ENCODE measurements around the gene ATF4. TPM values are rescaled to one million over a fixed set of nuclear protein-coding genes. Genes with fewer than 3 reads are reported as not detected.
"Not testable (repeated sequence)": the region's sequence is repeated elsewhere in the genome, so short reads cannot be mapped to it uniquely, and the experiment has no call there.

Gene ATF4
- total RNA-seq, 1 donor from 2014 or later: 173 TPM

- H3K36me3 ChIP-seq: peaks cover 52 to 64% of the 10 kb centered on the region in 2 donors
- H3K9me3 ChIP-seq: no peaks in the 10 kb centered on the region
- TF ChIP-seq CTCF (IDR thresholded peaks at IDR 0.05): peak in 2 of 3 experiments; percentile 29 to 56
- intact Hi-C loops (cut with DNase I): loop anchor here (1.0 to 5.0 kb wide), 4 partner anchors 13 to 202 kb away; partner anchors contain the start of genes MIEF1, RPL3 and RPS19BP1
- DNase-seq (ENCODE audit: low spot score in 2 of 2): peak; percentile 95 to 99
- H3K4me1 ChIP-seq: peaks cover 27 to 32% of the 10 kb centered on the region in 2 donors
- H3K27me3 ChIP-seq: no peaks in the 10 kb centered on the region
- peak overlapping the region; percentile 92 to 100 for H3K4me3 ChIP-seq
- peak overlapping the region; percentile 100 for H3K27ac ChIP-seq
Observed at GRCh38 chr22:39519681-39520225, 609 bp upstream of the ATF4 start.

GRCh38 chr22:39521106-39521885 is 934 bp downstream of the ATF4 start:
- H3K36me3 ChIP-seq: peaks cover 48 to 58% of the 10 kb centered on the region in 2 donors
- intact Hi-C loops (cut with DNase I): loop anchor here (1.0 to 5.0 kb wide), 2 partner anchors 8 to 204 kb away; partner anchors contain the start of gene RPL3
- DNase-seq (ENCODE audit: low spot score in 2 of 2); H3K9me3 ChIP-seq; H3K27me3 ChIP-seq: not testable (repeated sequence)
- peaks cover 27 to 37% of the 10 kb centered on the region in 2 donors for H3K4me1 ChIP-seq
- H3K4me3 ChIP-seq: peak overlapping the region; percentile 92 to 100
- H3K27ac ChIP-seq: peak overlapping the region; percentile 100

- intact Hi-C loops (cut with DNase I): loop anchor here (5.0 kb wide), 1 partner anchor 205 kb away; the partner anchor contains the start of gene RPL3
- H3K27me3 ChIP-seq; H3K9me3 ChIP-seq; DNase-seq (ENCODE audit: low spot score in 2 of 2): not testable (repeated sequence)
- H3K36me3 ChIP-seq: peaks cover 48 to 56% of the 10 kb centered on the region in 2 donors
- peak overlapping the region; percentile 92 to 100 for H3K4me3 ChIP-seq
- peak overlapping the region; percentile 100 for H3K27ac ChIP-seq
- H3K4me1 ChIP-seq: peaks cover 27 to 40% of the 10 kb centered on the region in 2 donors
Observed at GRCh38 chr22:39522091-39522490, 1.7 kb downstream of the ATF4 start.

- Histone ChIP-seq H3K9me3 (no peaks in the 10 kb centered on the region), H3K27ac (peak overlapping the region; percentile 100), H3K4me1 (peaks cover 27 to 40% of the 10 kb centered on the region in 2 donors), H3K4me3 (peak overlapping the region; percentile 92 to 100), H3K27me3 (no peaks in the 10 kb centered on the region), H3K36me3 (peaks cover 46 to 51% of the 10 kb centered on the region in 2 donors)
- no peak for DNase-seq (ENCODE audit: low spot score in 2 of 2)
- TF ChIP-seq CTCF (IDR thresholded peaks at IDR 0.05): no peak
- intact Hi-C loops (cut with DNase I): loop anchor here (5.0 kb wide), 1 partner anchor 205 kb away; the partner anchor contains the start of gene RPL3
Observed at GRCh38 chr22:39522567-39523300, 2.4 kb downstream of the ATF4 start.

GRCh38 chr22:39524089-39524752 is 3.9 kb downstream of the ATF4 start:
- Histone ChIP-seq H3K36me3 (peaks cover 51 to 53% of the 10 kb centered on the region in 2 donors), H3K9me3 (no peaks in the 10 kb centered on the region), H3K27ac (peak overlapping the region in 1 of 2 donors; percentile 100), H3K4me3 (peak overlapping the region in 1 of 2 donors; percentile 100), H3K27me3 (no peaks in the 10 kb centered on the region), H3K4me1 (peaks cover 28 to 43% of the 10 kb centered on the region in 2 donors)
- no peak for DNase-seq (ENCODE audit: low spot score in 2 of 2)
- no peak for TF ChIP-seq CTCF (IDR thresholded peaks at IDR 0.05)
- intact Hi-C loops (cut with DNase I): loop anchor here (5.0 kb wide), 1 partner anchor 207 kb away; the partner anchor contains the start of gene RPL3
